GM21737 (cell line): Measurements from ENCODE around the gene EPHA3.

ENCODE experiments used
- ATAC-seq: cut with Tn5 transposase; IDR thresholded peaks from one replicate; pipeline ENCODE4 v1.9.1; 2021; ENCODE audit warnings: mild to moderate bottlenecking, moderate library complexity; ENCODE audit not compliant: unreplicated experiment

Gene EPHA3

GRCh38 chr3:89144080-89144479, 36.7 kb downstream of the EPHA3 start:
- ATAC-seq, result no peak

DNA sequence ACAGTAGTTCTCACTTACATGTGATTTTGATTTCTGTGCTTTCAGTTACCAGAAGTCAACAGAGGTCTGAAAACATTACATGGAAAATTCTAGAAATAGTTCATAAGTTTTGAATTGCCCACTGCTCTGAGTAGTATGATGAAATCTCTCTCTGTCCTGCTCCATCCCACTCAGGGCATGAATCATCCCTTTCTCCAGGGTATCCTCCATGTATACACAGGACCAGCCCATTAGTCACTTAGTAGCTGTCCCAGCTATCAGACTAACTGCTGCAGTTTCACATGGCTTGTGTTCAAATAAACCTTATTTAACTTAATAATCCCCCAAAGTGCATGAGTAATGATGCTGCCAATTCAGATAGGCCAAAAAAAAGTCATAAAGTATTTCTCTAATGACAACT, 38.6 kb downstream of the EPHA3 start:
- ATAC-seq, result no peak

DNA sequence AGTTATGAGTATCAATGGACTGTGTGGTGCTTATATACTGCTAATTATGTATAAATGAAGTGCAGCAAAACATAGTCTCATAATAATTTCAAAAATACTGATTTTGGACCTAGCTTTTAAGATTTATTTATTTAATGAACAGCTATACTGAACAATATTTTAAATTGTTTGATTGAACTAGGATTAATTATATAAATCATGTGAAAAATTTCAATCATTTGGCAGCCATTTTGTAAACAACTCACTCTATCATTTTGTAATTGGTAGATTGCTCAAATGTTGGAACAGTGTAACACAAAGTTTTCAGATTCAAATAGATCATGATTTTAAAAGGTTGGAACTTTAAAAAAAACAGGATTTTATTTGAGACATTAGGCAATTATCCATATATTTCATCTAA, 47.0 kb downstream of the EPHA3 start:
- no peak for ATAC-seq

GRCh38 chr3:89155811-89156210, 48.4 kb downstream of the EPHA3 start:
- ATAC-seq, result no peak

DNA sequence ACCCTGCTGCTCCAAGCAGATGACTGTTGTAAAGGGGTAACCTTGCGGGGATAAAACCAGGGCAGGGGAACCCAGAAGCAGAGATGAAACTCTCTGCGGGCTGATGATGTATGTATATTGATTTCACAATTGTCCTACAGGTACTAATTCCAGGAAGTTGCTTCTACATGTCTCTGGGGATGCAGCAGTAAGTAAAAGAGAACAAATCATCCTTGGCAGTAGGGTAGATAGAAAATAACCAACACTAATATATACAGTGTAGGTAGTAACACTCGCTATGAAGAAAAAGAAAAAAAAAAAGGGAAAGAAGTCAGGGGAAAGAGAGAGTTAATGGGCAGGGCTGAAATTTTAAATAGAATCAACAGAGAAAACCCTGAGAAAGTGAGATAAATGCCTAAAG, 50.2 kb downstream of the EPHA3 start:
- ATAC-seq, result no peak

DNA sequence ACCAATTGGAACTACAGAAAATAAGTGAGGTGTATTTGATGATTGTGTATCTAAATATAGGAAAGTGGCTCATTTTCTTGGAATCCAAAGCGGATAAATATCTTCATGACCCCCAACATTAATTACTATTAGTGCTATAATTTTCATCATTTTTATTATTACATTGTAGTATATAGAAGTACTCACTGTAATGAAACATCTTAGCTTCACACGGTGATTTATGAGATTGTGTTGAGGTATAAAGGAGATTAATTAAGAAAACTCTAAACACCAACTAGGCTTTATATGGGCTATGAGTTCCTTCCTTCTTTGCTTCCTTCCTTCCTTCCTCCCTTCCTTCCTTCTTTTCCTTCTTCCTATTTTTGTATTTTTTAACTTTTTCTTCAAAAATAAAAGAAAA, 52.2 kb downstream of the EPHA3 start:
- ATAC-seq, result no peak

DNA sequence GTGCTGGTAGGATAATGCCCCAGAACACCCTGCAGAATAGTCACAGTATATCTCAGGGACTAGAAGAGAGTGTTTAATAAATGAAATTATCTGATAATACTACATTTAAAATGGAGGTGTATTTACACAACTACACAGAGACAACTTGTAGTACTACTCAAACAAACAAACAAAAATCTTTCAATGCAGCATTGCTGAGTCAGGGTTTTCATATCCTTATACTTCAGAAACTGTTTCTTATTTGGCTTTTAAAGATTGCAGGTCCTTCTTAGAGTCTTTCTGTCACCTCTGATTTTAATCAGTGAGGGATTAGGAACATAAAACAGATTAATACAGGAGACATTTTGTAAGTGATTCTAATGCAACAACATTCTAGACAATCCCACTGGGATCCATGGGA, 57.4 kb downstream of the EPHA3 start:
- ATAC-seq, result no peak

DNA sequence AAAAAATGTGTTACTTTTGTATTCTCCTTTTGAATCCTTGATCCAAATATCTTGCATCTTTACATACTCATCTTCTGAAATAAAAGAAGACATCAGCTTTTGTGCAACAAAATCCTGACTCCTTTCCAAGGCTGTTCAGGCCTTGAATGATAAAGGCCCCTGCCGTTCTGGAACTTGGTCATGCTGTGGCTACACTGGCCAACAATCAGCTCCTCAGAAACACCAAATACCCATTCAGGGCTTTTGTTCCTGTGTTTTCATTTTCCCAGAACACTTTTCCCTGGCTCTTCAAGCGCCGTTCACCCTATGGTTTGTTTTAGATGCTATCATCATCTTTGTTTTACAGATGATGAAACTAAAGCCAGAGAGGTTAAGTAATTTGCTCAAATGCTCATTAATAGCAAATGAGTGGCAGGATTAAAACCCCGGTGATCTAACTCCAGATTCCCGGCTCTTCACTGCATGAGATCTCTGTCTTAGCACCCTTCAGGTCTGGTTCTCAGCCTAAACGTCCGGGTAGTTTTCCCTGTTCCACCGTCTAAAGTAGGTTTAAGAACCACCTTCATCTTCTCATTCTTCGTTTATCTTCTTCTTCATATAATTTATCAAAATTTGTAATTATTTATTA, 58.3 kb downstream of the EPHA3 start:
- ATAC-seq, result no peak

DNA sequence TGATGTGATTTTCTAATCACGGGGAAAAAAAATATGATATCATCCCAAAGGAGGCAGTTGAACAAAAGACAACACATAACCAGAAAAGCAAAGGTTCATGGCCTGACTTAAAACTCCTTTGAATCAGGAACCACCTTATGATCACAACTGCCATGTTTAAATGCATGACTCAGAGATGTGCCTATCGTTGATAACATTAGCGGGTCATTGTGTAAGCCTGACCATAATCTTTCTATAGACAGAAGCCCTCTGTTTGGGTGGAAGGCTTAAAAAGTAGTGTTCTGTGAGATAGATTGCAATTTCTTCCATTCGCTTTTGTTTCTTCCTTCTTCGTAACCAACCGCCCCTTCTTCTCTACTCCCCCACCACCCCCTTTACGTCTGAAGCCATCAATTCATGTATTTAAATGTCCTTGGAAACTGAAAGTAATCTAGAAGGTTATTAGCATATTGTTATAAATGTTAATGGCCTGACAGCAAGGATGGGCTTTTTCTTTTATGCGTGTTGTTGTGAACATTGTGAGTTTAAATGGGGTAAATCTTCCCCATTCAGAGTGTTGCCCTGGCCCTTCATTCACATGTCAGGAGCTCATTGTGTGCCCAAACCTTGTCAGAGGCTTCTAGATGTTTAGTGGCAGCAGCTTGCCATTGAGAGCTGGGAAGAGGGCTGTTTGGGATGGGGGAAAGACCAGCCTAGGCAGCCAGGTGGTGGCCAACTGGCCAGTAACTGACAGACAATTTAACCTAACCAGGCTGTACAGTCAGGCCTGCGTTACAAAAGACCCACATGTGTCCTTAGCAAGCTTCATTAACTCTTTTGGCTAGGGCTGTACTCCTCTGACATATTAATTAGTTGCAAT, 64.5 kb downstream of the EPHA3 start:
- no peak for ATAC-seq

GRCh38 chr3:89173546-89173945, 66.1 kb downstream of the EPHA3 start:
- ATAC-seq, result no peak

GRCh38 chr3:89179355-89180001, 72.1 kb downstream of the EPHA3 start:
- no peak for ATAC-seq

DNA sequence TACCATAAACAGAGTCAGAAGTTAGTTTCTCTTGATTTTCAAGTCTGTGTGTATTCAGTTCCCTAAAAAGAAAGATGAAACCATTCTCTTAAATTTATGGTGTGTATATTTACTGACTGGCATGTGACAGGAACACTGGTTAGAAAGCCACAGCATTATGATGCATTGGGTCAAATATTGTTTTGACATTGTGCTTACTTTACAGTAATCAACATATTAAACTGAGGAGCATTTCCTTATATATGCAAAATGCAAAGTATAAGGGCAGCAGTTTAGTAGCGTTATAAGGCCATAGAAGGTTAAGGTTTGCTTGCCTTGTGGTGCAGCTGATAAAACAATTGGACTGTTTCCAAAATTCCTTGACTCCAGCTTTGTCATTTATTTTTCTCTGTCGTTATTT, 72.9 kb downstream of the EPHA3 start:
- no peak for ATAC-seq

GRCh38 chr3:89182056-89182455, 74.6 kb downstream of the EPHA3 start:
- ATAC-seq, result no peak

- ATAC-seq, result no peak
Observed at GRCh38 chr3:89184151-89184995, 77.0 kb downstream of the EPHA3 start.

DNA sequence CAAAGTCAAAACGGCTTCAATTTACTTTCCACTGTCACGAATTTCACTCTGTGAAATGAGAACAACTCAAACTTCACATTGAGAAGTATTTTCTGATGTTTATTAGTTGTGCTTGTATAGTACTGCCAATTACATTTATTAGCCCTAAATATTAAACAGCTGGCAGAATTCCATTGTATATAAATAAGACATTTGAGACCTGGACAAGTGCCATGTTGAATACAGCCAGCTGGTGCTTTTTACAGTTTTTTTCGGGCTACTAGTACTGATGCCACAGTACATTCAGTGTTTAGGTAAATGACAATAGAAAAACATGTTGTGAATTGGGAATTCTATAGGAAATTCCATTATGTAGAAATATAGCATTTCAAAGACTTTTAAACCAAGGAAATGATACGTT, 79.0 kb downstream of the EPHA3 start:
- no peak for ATAC-seq

GRCh38 chr3:89198591-89198990, 91.2 kb downstream of the EPHA3 start:
- ATAC-seq, result no peak

- no peak for ATAC-seq
Observed at GRCh38 chr3:89212619-89213018, 105.2 kb downstream of the EPHA3 start.

GRCh38 chr3:89216016-89216739, 108.8 kb downstream of the EPHA3 start:
- ATAC-seq, result no peak

GRCh38 chr3:89217148-89217685, 109.8 kb downstream of the EPHA3 start:
- no peak for ATAC-seq

GRCh38 chr3:89221924-89222323, 114.5 kb downstream of the EPHA3 start:
- no peak for ATAC-seq
